Right lobe of liver (tissue), 4 donors: ENCODE results near the gene CLCN1.

Experiments
- CTCF ChIP-seq, 4 donors: fragments of 200-600 bp in 3 of 4; fragments of 450-650 bp in 1 of 4; IDR thresholded peaks; one replicate each; pipeline versions ENCODE4 v1.5.1 to v1.8.0; 2016 to 2022; ENCODE audit warnings: antibody characterized with exemption in 4 of 4, mild to moderate bottlenecking in 2 of 4
- POLR2A ChIP-seq: fragments of 450-650 bp; IDR thresholded peaks from one replicate; pipeline ENCODE4 v1.6.1; 2017; ENCODE audit warnings: antibody characterized with exemption, mild to moderate bottlenecking
- donor health status: DM: no; HTN: no; CAD: no.
- donor health status: DM: no; HTN: no; CAD: no.
- donor health status: DM: no; HTN: yes; CAD: no.

- no peak for TF ChIP-seq CTCF (IDR thresholded peaks at IDR 0.05)
- no peak for TF ChIP-seq POLR2A
Observed at GRCh38 chr7:143290293-143290692, 25.6 kb upstream of the CLCN1 start.
